Measurements from ENCODE around the gene DLL1. TPM values are rescaled to one million over a fixed set of nuclear protein-coding genes. Genes with fewer than 3 reads are reported as not detected.

The DLL1 gene
- total and polyA plus RNA-seq, 9 of the 15 experiments (the other 6 are each of a cell fraction or from before 2014, with no cell fraction given), result not detected

DNA sequence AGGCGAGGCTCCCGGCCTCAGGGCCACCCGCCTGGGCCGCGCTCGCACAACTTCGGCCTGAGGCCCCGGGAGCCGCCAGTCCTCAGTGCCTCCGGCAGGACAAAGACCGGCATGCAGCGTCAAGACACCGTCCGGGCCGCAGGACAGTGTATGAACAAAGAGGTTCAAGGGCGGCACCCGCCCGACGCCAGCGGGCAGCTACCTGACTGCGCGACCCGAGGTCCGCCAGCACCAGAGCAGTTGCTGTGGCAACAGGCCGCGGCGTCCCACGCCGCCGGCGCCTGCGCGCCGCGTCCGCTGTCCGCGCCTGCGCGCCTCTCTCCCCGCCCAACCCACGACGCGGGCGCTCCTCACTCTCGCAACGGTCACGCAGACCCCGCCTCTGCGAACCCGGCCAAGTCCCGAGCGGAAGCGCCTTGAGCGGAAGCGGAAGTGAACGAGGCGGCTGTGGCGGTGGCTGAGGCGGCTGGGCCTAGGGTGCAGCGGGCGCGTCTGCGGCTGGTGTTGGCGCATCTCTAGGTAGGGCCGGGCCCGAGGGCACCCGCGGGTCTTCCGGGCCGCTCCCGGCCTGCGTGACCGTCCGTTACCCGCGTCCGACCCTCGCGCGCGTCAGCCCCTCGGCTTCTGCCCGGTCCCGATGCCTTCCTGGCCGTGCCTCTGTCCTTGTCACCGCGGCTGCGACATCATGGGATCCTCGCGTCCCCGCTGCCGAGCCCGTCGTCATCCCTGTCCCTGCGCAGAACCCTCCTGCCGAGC, 15.6 kb upstream of the DLL1 start, which contains the start of gene FAM120B (continued):
- TF ChIP-seq, protein P1, sequence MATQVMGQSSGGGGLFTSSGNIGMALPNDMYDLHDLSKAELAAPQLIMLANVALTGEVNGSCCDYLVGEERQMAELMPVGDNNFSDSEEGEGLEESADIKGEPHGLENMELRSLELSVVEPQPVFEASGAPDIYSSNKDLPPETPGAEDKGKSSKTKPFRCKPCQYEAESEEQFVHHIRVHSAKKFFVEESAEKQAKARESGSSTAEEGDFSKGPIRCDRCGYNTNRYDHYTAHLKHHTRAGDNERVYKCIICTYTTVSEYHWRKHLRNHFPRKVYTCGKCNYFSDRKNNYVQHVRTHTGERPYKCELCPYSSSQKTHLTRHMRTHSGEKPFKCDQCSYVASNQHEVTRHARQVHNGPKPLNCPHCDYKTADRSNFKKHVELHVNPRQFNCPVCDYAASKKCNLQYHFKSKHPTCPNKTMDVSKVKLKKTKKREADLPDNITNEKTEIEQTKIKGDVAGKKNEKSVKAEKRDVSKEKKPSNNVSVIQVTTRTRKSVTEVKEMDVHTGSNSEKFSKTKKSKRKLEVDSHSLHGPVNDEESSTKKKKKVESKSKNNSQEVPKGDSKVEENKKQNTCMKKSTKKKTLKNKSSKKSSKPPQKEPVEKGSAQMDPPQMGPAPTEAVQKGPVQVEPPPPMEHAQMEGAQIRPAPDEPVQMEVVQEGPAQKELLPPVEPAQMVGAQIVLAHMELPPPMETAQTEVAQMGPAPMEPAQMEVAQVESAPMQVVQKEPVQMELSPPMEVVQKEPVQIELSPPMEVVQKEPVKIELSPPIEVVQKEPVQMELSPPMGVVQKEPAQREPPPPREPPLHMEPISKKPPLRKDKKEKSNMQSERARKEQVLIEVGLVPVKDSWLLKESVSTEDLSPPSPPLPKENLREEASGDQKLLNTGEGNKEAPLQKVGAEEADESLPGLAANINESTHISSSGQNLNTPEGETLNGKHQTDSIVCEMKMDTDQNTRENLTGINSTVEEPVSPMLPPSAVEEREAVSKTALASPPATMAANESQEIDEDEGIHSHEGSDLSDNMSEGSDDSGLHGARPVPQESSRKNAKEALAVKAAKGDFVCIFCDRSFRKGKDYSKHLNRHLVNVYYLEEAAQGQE (IDR thresholded peaks at IDR 0.05; ENCODE audit: borderline replicate concordance), result no peak
- TF ChIP-seq, protein P1 (CRISPR knock-in tag; IDR thresholded peaks at IDR 0.05; ENCODE audit: low read depth), result peak; percentile 72
- TF ChIP-seq RFX1 (IDR thresholded peaks at IDR 0.05), result peak; percentile 92
- peak; percentile 87; a peak in 2 of 4 replicates for TF ChIP-seq SIN3A (IDR thresholded peaks at IDR 0.05; ENCODE audit: borderline replicate concordance in 2 of 2, control insufficient read depth in 1 of 2, low read depth in 2 of 2, low read length in 2 of 2)
- TF ChIP-seq ZNF696 (CRISPR knock-in tag; conservative IDR thresholded peaks at IDR 0.05), result no peak
- TF ChIP-seq MIER1 (IDR thresholded peaks at IDR 0.05; ENCODE audit: low read depth), result no peak
- peak; percentile 85 for TF ChIP-seq NR2C1 (IDR thresholded peaks at IDR 0.05)
- TF ChIP-seq NR2C1 (tag; IDR thresholded peaks at IDR 0.05), result peak; percentile 82; the same call in 1 of the 2 replicates
- TF ChIP-seq ZNF551 (CRISPR knock-in tag; IDR thresholded peaks at IDR 0.05), result no peak
- 0 out of 6 replicates have a peak, but pooled peaks of 1 of the 3 experiments have one; percentile 0 for TF ChIP-seq CTCF (IDR thresholded peaks at IDR 0.05 in 2 of 3, conservative IDR thresholded peaks at IDR 0.05 in 1 of 3; ENCODE audit: insufficient read depth in 2 of 3, low read depth in 1 of 3, low read length in 3 of 3)
- no peak for TF ChIP-seq GATA2 (CRISPR knock-in tag; IDR thresholded peaks at IDR 0.05)
- no peak for TF ChIP-seq YBX1 (IDR thresholded peaks at IDR 0.05)
- TF ChIP-seq ZNF384 (IDR thresholded peaks at IDR 0.05; ENCODE audit: low read depth, low read length), result no peak
- TF ChIP-seq MTA1 (IDR thresholded peaks at IDR 0.05; ENCODE audit: borderline replicate concordance), result no peak
- peak; percentile 88; the same call in 1 of the 2 replicates for TF ChIP-seq E2F4 (CRISPR knock-in tag; IDR thresholded peaks at IDR 0.05; ENCODE audit: low read depth)
- no peak for TF ChIP-seq ZNF717 (CRISPR knock-in tag; IDR thresholded peaks at IDR 0.05)
- peak; percentile 39; the same call in 1 of the 2 replicates for TF ChIP-seq ZNF24 (IDR thresholded peaks at IDR 0.05)
- TF ChIP-seq TRIM24 (IDR thresholded peaks at IDR 0.05), result no peak
- no peak for TF ChIP-seq PTBP1 (IDR thresholded peaks at IDR 0.05; ENCODE audit: low read depth, low read length)
